Panc1 (cell line): ENCODE data around the gene ZBTB48. TPM values are rescaled to one million over a fixed set of nuclear protein-coding genes. Genes with fewer than 3 reads are reported as not detected.
A peak's percentile ranks its signal among the peaks of the same experiment; 100 is the strongest.

Experiments
- ATAC-seq: fragments of 200-7000 bp; cut with Tn5 transposase; 2 replicates; pipeline ENCODE4 v1.9.1; 2020; ENCODE audit warnings: mild to moderate bottlenecking, moderate library complexity
- BruUV-seq: library from RNA; stranded (reverse); fragments of 400-500 nt; replicated peaks from 2 replicates; lab custom pipeline; 2021; lab: Mats Ljungman, UMichigan
- CTCF ChIA-PET: fragments of 300-600 bp; sonication (Branson Sonifier 250); formaldehyde crosslinking; loops from one replicate; lab custom pipeline; 2022; ENCODE audit warnings: antibody characterized with exemption; lab: Charles Lee
- POLR2A ChIA-PET: fragments of 300-600 bp; sonication (Branson Sonifier 250); formaldehyde crosslinking; loops from one replicate; lab custom pipeline; 2022; ENCODE audit warnings: antibody characterized with exemption; lab: Charles Lee
- DNase-seq: peaks from one replicate; pipeline ENCODE4 v3.0.0-alpha.2; 2010; ENCODE audit warnings: low read depth, low spot score
- H3K27ac ChIP-seq: 2 replicates; pipeline ENCODE4 v1.5.1; 2011; ENCODE audit warnings: mild to moderate bottlenecking, low read length, inconsistent platforms
- H3K27me3 ChIP-seq: fragments of 200-500 bp; sonication (Bioruptor generic); 2 replicates; pipeline ENCODE4 v1.6.0; 2014; ENCODE audit warnings: low read length, inconsistent platforms; ENCODE audit not compliant: control insufficient read depth, insufficient read depth
- H3K36me3 ChIP-seq: fragments of 200-500 bp; sonication (Bioruptor generic); 2 replicates; pipeline ENCODE4 v1.5.1; 2014; ENCODE audit warnings: inconsistent platforms, mild to moderate bottlenecking, low read length, moderate library complexity; ENCODE audit not compliant: control insufficient read depth, insufficient read depth
- H3K4me1 ChIP-seq: 2 replicates; pipeline ENCODE4 v1.5.1; 2011; ENCODE audit warnings: inconsistent platforms, mild to moderate bottlenecking, low read length, moderate library complexity; ENCODE audit not compliant: control insufficient read depth, insufficient read depth
- H3K4me3 ChIP-seq, 2 experiments: 2 replicates each; pipeline ENCODE4 v1.5.1; 2011 to 2012; ENCODE audit warnings: low read depth in 2 of 2, low read length in 2 of 2, mild to moderate bottlenecking in 2 of 2, inconsistent platforms in 1 of 2, moderate library complexity in 1 of 2
- H3K9me3 ChIP-seq: fragments of 200-500 bp; sonication (Bioruptor generic); 2 replicates; pipeline ENCODE4 v1.5.1; 2014; ENCODE audit warnings: low read depth, mild to moderate bottlenecking, inconsistent platforms, low read length, moderate library complexity; ENCODE audit not compliant: control insufficient read depth, insufficient read depth
- CTCF ChIP-seq: fragments of 450-650 bp; IDR thresholded peaks from 2 replicates; pipeline ENCODE4 v1.5.1; 2017; ENCODE audit warnings: mild to moderate bottlenecking
- POLR2AphosphoS5 ChIP-seq: IDR thresholded peaks from 2 replicates; pipeline ENCODE4 v1.6.1; 2012; ENCODE audit warnings: mild to moderate bottlenecking, low read depth, low read length, moderate library complexity
- REST ChIP-seq, 2 experiments: IDR thresholded peaks; 2 replicates each; pipeline ENCODE4 v1.6.1; 2011 to 2012; ENCODE audit warnings: low read depth in 2 of 2, control low read depth in 1 of 2, low read length in 1 of 2, mild to moderate bottlenecking in 1 of 2, moderate library complexity in 1 of 2; ENCODE audit not compliant: insufficient read depth in 1 of 2
- SIN3A ChIP-seq: IDR thresholded peaks from 2 replicates; pipeline ENCODE4 v1.6.1; 2012; ENCODE audit warnings: low read depth, mild to moderate bottlenecking, low read length, moderate library complexity, borderline replicate concordance; ENCODE audit not compliant: insufficient read depth
- TCF7L2 ChIP-seq: IDR thresholded peaks from 2 replicates; pipeline ENCODE4 v1.6.1; 2011; ENCODE audit warnings: mild to moderate bottlenecking, low read depth, low read length, inconsistent platforms
- in situ Hi-C: cut with HindIII; loops from 2 replicates; pipeline ENCODE4 v1.10.0; 2016; ENCODE audit warnings: low sequenced_read_pairs, low pct_unique_long_range_greater_than_20kb
- intact Hi-C: fragments of 100-400 bp; cut with micrococcal nuclease; formaldehyde crosslinking; loops from one replicate; pipeline ENCODE4 v1.10.0; 2022; ENCODE audit not compliant: unreplicated experiment
- total RNA-seq: library from RNA; stranded (reverse); gene quantifications from one replicate; pipeline ENCODE4 v1.2.1, GENCODE V29; 2021; ENCODE audit not compliant: unreplicated experiment

ZBTB48 gene
- total RNA-seq, 1 experiment from 2014 or later, result 40.7 TPM

- peaks cover 32% of the 10 kb centered on the region for H3K4me1 ChIP-seq
- intact Hi-C loops, result no loop called here
These were observed 45.2 kb downstream of the ZBTB48 start, which contains the start of gene THAP3 for GRCh38 chr1:6624710-6625583. Gene THAP3 (plus strand): TSS chr1:6624868. CDS start chr1:6625219, 351 bp downstream.

More at GRCh38 chr1:6624710-6625583, 45.2 kb downstream of the ZBTB48 start, which contains the start of gene THAP3:
- ChIA-PET CTCF (no interaction called here), POLR2A (interaction anchor here (0.7 kb wide), 1 partner anchor 477 kb away, joined by 4 read pairs; no protein-coding TSS in a partner anchor)
- peak within 1 kb of the TSS; percentile 72 to 79 for H3K4me3 ChIP-seq
- H3K27me3 ChIP-seq, result no peaks in the 10 kb centered on the region
- peak within 1 kb of the TSS; percentile 79 for H3K27ac ChIP-seq
- H3K36me3 ChIP-seq, result peaks cover 2% of the 10 kb centered on the region; the same call in 1 of the 2 replicates
- ATAC-seq (peak; percentile 93), DNase-seq (peak; percentile 78)
- no peaks in the 10 kb centered on the region for H3K9me3 ChIP-seq
- no TSS peak for BruUV-seq
- in situ Hi-C loops, result no loop called here
- TF ChIP-seq REST (IDR thresholded peaks at IDR 0.05; ENCODE audit: insufficient read depth in 1 of 2, low read depth in 2 of 2, low read length in 1 of 2), result no peak
- peak; percentile 35; the same call in 1 of the 2 replicates for TF ChIP-seq TCF7L2
- TF ChIP-seq POLR2AphosphoS5, result peak; percentile 85
- no peak for TF ChIP-seq SIN3A
- TF ChIP-seq CTCF, result no peak
